Neutrophil (primary cell): ENCODE results near the gene R3HDM1.
"Not testable (repeated sequence)": the region's sequence is repeated elsewhere in the genome, so short reads cannot be mapped to it uniquely, and the experiment has no call there.

ENCODE experiments used
- H3K27ac ChIP-seq: fragments of 200-600 bp; sonication (generic); 2 replicates; pipeline ENCODE4 v1.5.1; 2016; ENCODE audit warnings: mild to moderate bottlenecking, moderate library complexity
- H3K27me3 ChIP-seq: fragments of 200-600 bp; sonication (generic); 2 replicates; pipeline ENCODE4 v1.6.0; 2016; ENCODE audit warnings: mild to moderate bottlenecking
- H3K36me3 ChIP-seq: fragments of 200-600 bp; sonication (generic); 2 replicates; pipeline ENCODE4 v1.5.1; 2017
- H3K4me1 ChIP-seq, 2 experiments: fragments of 200-600 bp in 1 of 2; sonication (generic) in 1 of 2; 1 replicate in 1 of 2; 2 replicates in 1 of 2; pipeline versions ENCODE4 v1.5.1 to v1.6.1; 2013 to 2016; ENCODE audit warnings: low read depth in 1 of 2, low read length in 1 of 2, mild to moderate bottlenecking in 1 of 2, moderate library complexity in 1 of 2; ENCODE audit not compliant: control insufficient read depth in 1 of 2, insufficient read depth in 1 of 2
- H3K4me3 ChIP-seq, 2 experiments: fragments of 200-600 bp in 1 of 2; sonication (generic) in 1 of 2; 1 replicate in 1 of 2; 2 replicates in 1 of 2; pipeline ENCODE4 v1.5.1; 2013 to 2016; ENCODE audit warnings: low read depth in 1 of 2, low read length in 1 of 2, mild to moderate bottlenecking in 1 of 2, moderate library complexity in 1 of 2
- H3K9me3 ChIP-seq: fragments of 200-600 bp; sonication (generic); 2 replicates; pipeline ENCODE4 v1.5.1; 2016
- CTCF ChIP-seq: fragments of 200-600 bp; sonication (generic); IDR thresholded peaks from 2 replicates; pipeline ENCODE4 v1.5.1; 2016; ENCODE audit warnings: antibody characterized with exemption

R3HDM1 gene

GRCh38 chr2:135531231-135532197 is at the start of gene R3HDM1:
Gene R3HDM1, plus strand, starts transcription at chr2:135531484. Its CDS starts 73,362 bp downstream, at chr2:135604846.
- H3K9me3 ChIP-seq = no peaks in the 10 kb centered on the region
- no peaks in the 10 kb centered on the region for H3K27me3 ChIP-seq
- TF ChIP-seq CTCF = no peak

GRCh38 chr2:135485441-135485840 is 45.8 kb upstream of the R3HDM1 start:
- H3K4me1 ChIP-seq = no peaks in the 10 kb centered on the region
- no peaks in the 10 kb centered on the region for H3K9me3 ChIP-seq
- no peaks in the 10 kb centered on the region for H3K27me3 ChIP-seq
- no peak overlapping the region for H3K4me3 ChIP-seq
- H3K27ac ChIP-seq = no peak overlapping the region
- no peaks in the 10 kb centered on the region for H3K36me3 ChIP-seq
- no peak for TF ChIP-seq CTCF

More at GRCh38 chr2:135531231-135532197, at the start of gene R3HDM1:
- Histone ChIP-seq H3K27ac (peak within 1 kb of the TSS; percentile 88), H3K4me1 (peaks cover 23% of the 10 kb centered on the region in 2 experiments), H3K36me3 (no peaks in the 10 kb centered on the region), H3K4me3 (peak within 1 kb of the TSS; percentile 78 to 90)

- TF ChIP-seq CTCF = no peak
- Histone ChIP-seq H3K27me3 (no peaks in the 10 kb centered on the region), H3K9me3 (no peaks in the 10 kb centered on the region), H3K27ac (no peak overlapping the region), H3K36me3 (no peaks in the 10 kb centered on the region), H3K4me1 (no peaks in the 10 kb centered on the region), H3K4me3 (no peak overlapping the region)
Observed at GRCh38 chr2:135490376-135490775, 40.9 kb upstream of the R3HDM1 start.

GRCh38 chr2:135494503-135494902 is 36.8 kb upstream of the R3HDM1 start:
- no peak for TF ChIP-seq CTCF
- H3K9me3 ChIP-seq = peaks cover 16% of the 10 kb centered on the region
- no peaks in the 10 kb centered on the region for H3K36me3 ChIP-seq
- no peak overlapping the region for H3K4me3 ChIP-seq
- no peaks in the 10 kb centered on the region for H3K27me3 ChIP-seq
- no peaks in the 10 kb centered on the region for H3K4me1 ChIP-seq
- H3K27ac ChIP-seq = no peak overlapping the region

GRCh38 chr2:135494917-135495316 is 36.4 kb upstream of the R3HDM1 start:
- Histone ChIP-seq H3K4me1 (no peaks in the 10 kb centered on the region), H3K4me3 (no peak overlapping the region), H3K27me3 (no peaks in the 10 kb centered on the region), H3K27ac (no peak overlapping the region), H3K36me3 (no peaks in the 10 kb centered on the region), H3K9me3 (peaks cover 16% of the 10 kb centered on the region)
- TF ChIP-seq CTCF = no peak

- not testable (repeated sequence) for H3K4me1 ChIP-seq, H3K27ac ChIP-seq, H3K4me3 ChIP-seq, H3K27me3 ChIP-seq, H3K36me3 ChIP-seq
- peaks cover 16% of the 10 kb centered on the region for H3K9me3 ChIP-seq
Observed at GRCh38 chr2:135498588-135498987, 32.7 kb upstream of the R3HDM1 start.
